SH-SY5Y (cell line): Measurements from ENCODE around the gene VWA3A.

Experiments used
- GATA2 ChIP-seq: IDR thresholded peaks from 2 replicates; pipeline ENCODE4 v1.6.1; 2011; ENCODE audit warnings: mild to moderate bottlenecking, low read depth, low read length
- GATA3 ChIP-seq: IDR thresholded peaks from 2 replicates; pipeline ENCODE4 v1.6.1; 2011; ENCODE audit warnings: low read depth, mild to moderate bottlenecking, low read length, moderate library complexity

Gene VWA3A

GRCh38 chr16:22092143-22092933 lies at the start of gene VWA3A:
TSS of gene VWA3A (plus strand) at chr16:22092541. CDS start at chr16:22092638, 97 bp downstream.
- no peak for TF ChIP-seq GATA2
- TF ChIP-seq GATA3 = no peak

GRCh38 chr16:22050963-22051362 lies 41.4 kb upstream of the VWA3A start:
- TF ChIP-seq GATA3 = no peak
- no peak for TF ChIP-seq GATA2

GRCh38 chr16:22052980-22053379 lies 39.4 kb upstream of the VWA3A start:
- no peak for TF ChIP-seq GATA3
- no peak for TF ChIP-seq GATA2

- TF ChIP-seq GATA3 (no peak), GATA2 (no peak)
Observed at GRCh38 chr16:22053921-22054341, 38.4 kb upstream of the VWA3A start.

GRCh38 chr16:22054847-22055590 lies 37.3 kb upstream of the VWA3A start:
- TF ChIP-seq GATA2 (no peak), GATA3 (no peak)

- no peak for TF ChIP-seq GATA2
- no peak for TF ChIP-seq GATA3
Observed at GRCh38 chr16:22055881-22056280, 36.5 kb upstream of the VWA3A start.

- TF ChIP-seq GATA2 (no peak), GATA3 (no peak)
Observed at GRCh38 chr16:22063888-22064467, 28.4 kb upstream of the VWA3A start.

- TF ChIP-seq GATA3 = no peak
- TF ChIP-seq GATA2 = no peak
Observed at GRCh38 chr16:22065252-22065651, 27.1 kb upstream of the VWA3A start.

- TF ChIP-seq GATA3 (no peak), GATA2 (no peak)
Observed at GRCh38 chr16:22070361-22071330, 21.7 kb upstream of the VWA3A start.

GRCh38 chr16:22071331-22071910 lies 20.9 kb upstream of the VWA3A start:
- TF ChIP-seq GATA3 = no peak
- TF ChIP-seq GATA2 = no peak

- TF ChIP-seq GATA3 (no peak), GATA2 (no peak)
Observed at GRCh38 chr16:22073350-22073749, 19.0 kb upstream of the VWA3A start.

GRCh38 chr16:22075043-22075757 lies 17.1 kb upstream of the VWA3A start:
- no peak for TF ChIP-seq GATA3
- TF ChIP-seq GATA2 = no peak

- no peak for TF ChIP-seq GATA3
- TF ChIP-seq GATA2 = no peak
Observed at GRCh38 chr16:22075776-22076175, 16.6 kb upstream of the VWA3A start.
